ENCODE results near the gene CTNNBL1. TPM values are rescaled to one million over a fixed set of nuclear protein-coding genes. Genes with fewer than 3 reads are reported as not detected.

Gene CTNNBL1
- total and polyA plus RNA-seq, 7 donors, result 26.7 to 44.0 (median 37.9) TPM

- no peak overlapping the region for H3K4me3 ChIP-seq
- WGBS, 3 donors, result 35 to 74% (median 52%) methylated on average over 5 of the region's 5 CpGs
- H3K27ac ChIP-seq, result peak overlapping the region; percentile 62
- intact Hi-C loops (cut with DNase I), result no loop called here
- DNase-seq (no peak), ATAC-seq (peak in 2 of 4 donors; percentile 52 to 71)
- H3K36me3 ChIP-seq (ENCODE audit: insufficient read depth in 1 of 2, low read depth in 1 of 2), result peaks cover 16 to 31% of the 10 kb centered on the region in 2 donors
- TF ChIP-seq, protein P1, sequence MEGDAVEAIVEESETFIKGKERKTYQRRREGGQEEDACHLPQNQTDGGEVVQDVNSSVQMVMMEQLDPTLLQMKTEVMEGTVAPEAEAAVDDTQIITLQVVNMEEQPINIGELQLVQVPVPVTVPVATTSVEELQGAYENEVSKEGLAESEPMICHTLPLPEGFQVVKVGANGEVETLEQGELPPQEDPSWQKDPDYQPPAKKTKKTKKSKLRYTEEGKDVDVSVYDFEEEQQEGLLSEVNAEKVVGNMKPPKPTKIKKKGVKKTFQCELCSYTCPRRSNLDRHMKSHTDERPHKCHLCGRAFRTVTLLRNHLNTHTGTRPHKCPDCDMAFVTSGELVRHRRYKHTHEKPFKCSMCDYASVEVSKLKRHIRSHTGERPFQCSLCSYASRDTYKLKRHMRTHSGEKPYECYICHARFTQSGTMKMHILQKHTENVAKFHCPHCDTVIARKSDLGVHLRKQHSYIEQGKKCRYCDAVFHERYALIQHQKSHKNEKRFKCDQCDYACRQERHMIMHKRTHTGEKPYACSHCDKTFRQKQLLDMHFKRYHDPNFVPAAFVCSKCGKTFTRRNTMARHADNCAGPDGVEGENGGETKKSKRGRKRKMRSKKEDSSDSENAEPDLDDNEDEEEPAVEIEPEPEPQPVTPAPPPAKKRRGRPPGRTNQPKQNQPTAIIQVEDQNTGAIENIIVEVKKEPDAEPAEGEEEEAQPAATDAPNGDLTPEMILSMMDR (IDR thresholded peaks at IDR 0.05), result no peak
- peaks cover 30% of the 10 kb centered on the region for H3K4me1 ChIP-seq
- no peaks in the 10 kb centered on the region for H3K27me3 ChIP-seq (ENCODE audit: insufficient read depth in 3 of 3, low read length in 2 of 3)
- peaks cover 5% of the 10 kb centered on the region for H3K9me3 ChIP-seq
These were observed 44.1 kb downstream of the CTNNBL1 start for GRCh38 chr20:37737826-37738420.

GRCh38 chr20:37741055-37741454 is 47.2 kb downstream of the CTNNBL1 start:
- peaks cover 14 to 26% of the 10 kb centered on the region in 2 donors for H3K36me3 ChIP-seq (ENCODE audit: insufficient read depth in 1 of 2, low read depth in 1 of 2)
- H3K27ac ChIP-seq, result no peak overlapping the region
- peaks cover 21% of the 10 kb centered on the region for H3K4me1 ChIP-seq
- ATAC-seq (peak; percentile 44 to 75 (median 61)), DNase-seq (no peak)
- 71 to 87% (median 80%) methylated on average over 3 of the region's 3 CpGs for whole genome bisulfite sequencing, 3 donors
- TF ChIP-seq, protein P1 (IDR thresholded peaks at IDR 0.05), result no peak
- H3K4me3 ChIP-seq, result no peak overlapping the region
- no peaks in the 10 kb centered on the region for H3K27me3 ChIP-seq (ENCODE audit: insufficient read depth in 3 of 3, low read length in 2 of 3)
- intact Hi-C loops (cut with DNase I), result loop anchor here in 1 of 2 donors (10.0 kb wide), 1 partner anchor 484 kb away; no protein-coding TSS in a partner anchor
- H3K9me3 ChIP-seq, result peaks cover 5% of the 10 kb centered on the region

GRCh38 chr20:37741570-37741969 is 47.7 kb downstream of the CTNNBL1 start:
- no peak overlapping the region for H3K4me3 ChIP-seq
- ATAC-seq (no peak), DNase-seq (no peak)
- peaks cover 5% of the 10 kb centered on the region for H3K9me3 ChIP-seq
- H3K36me3 ChIP-seq (ENCODE audit: insufficient read depth in 1 of 2, low read depth in 1 of 2), result peaks cover 14 to 27% of the 10 kb centered on the region in 2 donors
- peak overlapping the region; percentile 30 for H3K27ac ChIP-seq
- peaks cover 21% of the 10 kb centered on the region for H3K4me1 ChIP-seq
- no peaks in the 10 kb centered on the region for H3K27me3 ChIP-seq (ENCODE audit: insufficient read depth in 3 of 3, low read length in 2 of 3)
- 31 to 38% (median 34%) methylated on average over 1 of the region's 1 CpG for WGBS, 3 donors
- TF ChIP-seq, protein P1 (IDR thresholded peaks at IDR 0.05), result no peak
- intact Hi-C loops (cut with DNase I), result loop anchor here in 1 of 2 donors (10.0 kb wide), 1 partner anchor 483 kb away; no protein-coding TSS in a partner anchor

- peak overlapping the region; percentile 30 for H3K27ac ChIP-seq
These were observed 48.3 kb downstream of the CTNNBL1 start for GRCh38 chr20:37742131-37742530.

More at GRCh38 chr20:37742131-37742530, 48.3 kb downstream of the CTNNBL1 start:
- ATAC-seq (no peak), DNase-seq (no peak)
- H3K36me3 ChIP-seq (ENCODE audit: insufficient read depth in 1 of 2, low read depth in 1 of 2), result peaks cover 14 to 27% of the 10 kb centered on the region in 2 donors
- TF ChIP-seq, protein P1 (IDR thresholded peaks at IDR 0.05), result no peak
- H3K4me1 ChIP-seq, result peaks cover 21% of the 10 kb centered on the region
- H3K4me3 ChIP-seq, result no peak overlapping the region
- WGBS, 3 donors, result 62 to 85% (median 66%) methylated on average over 2 of the region's 2 CpGs
- intact Hi-C loops (cut with DNase I), result loop anchor here in 1 of 2 donors (10.0 kb wide), 1 partner anchor 483 kb away; no protein-coding TSS in a partner anchor
- H3K9me3 ChIP-seq, result peaks cover 5% of the 10 kb centered on the region
- no peaks in the 10 kb centered on the region for H3K27me3 ChIP-seq (ENCODE audit: insufficient read depth in 3 of 3, low read length in 2 of 3)
